Hepatic stellate cell (primary cell): ENCODE measurements around the gene TNFRSF1B.

Experiments used
- DNase-seq: peaks from one replicate; pipeline ENCODE4 v3.0.0; 2011; ENCODE audit warnings: low spot score

The TNFRSF1B gene

DNA sequence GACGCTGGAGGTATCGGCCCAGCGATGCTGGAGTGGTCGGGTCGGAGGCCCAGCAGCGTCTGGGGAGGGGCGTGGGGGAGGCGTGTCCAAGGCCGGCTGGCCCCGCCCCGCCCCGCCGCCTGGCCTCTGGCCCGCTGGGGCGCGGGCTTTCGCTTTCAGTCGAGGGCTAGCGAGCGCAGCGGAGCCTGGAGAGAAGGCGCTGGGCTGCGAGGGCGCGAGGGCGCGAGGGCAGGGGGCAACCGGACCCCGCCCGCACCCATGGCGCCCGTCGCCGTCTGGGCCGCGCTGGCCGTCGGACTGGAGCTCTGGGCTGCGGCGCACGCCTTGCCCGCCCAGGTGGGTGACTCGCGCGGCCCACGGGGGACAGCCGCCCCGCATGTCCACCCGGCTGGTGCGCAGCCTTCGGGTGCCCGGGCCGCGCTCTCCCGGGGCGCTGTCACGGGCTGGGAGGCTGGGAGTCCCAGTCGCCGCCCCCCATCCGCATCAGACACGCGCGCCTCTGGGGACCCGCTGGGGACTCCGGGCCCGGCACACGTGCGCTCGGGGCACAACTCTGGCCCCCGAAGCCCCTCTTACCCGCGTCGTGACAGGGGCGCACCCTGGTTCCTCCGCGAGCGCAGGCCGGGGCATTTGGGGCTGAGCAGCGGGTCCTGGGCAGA, at the start of gene TNFRSF1B:
TNFRSF1B (plus strand) TSS at position 158 of the 659 bp plus-strand sequence; CDS start at position 259, 101 bp downstream.
- DNase-seq = peak; percentile 80

GRCh38 chr1:12121212-12122003, 45.4 kb upstream of the TNFRSF1B start:
- peak; percentile 27 for DNase-seq

GRCh38 chr1:12123172-12123571, 43.6 kb upstream of the TNFRSF1B start:
- DNase-seq = no peak

DNA sequence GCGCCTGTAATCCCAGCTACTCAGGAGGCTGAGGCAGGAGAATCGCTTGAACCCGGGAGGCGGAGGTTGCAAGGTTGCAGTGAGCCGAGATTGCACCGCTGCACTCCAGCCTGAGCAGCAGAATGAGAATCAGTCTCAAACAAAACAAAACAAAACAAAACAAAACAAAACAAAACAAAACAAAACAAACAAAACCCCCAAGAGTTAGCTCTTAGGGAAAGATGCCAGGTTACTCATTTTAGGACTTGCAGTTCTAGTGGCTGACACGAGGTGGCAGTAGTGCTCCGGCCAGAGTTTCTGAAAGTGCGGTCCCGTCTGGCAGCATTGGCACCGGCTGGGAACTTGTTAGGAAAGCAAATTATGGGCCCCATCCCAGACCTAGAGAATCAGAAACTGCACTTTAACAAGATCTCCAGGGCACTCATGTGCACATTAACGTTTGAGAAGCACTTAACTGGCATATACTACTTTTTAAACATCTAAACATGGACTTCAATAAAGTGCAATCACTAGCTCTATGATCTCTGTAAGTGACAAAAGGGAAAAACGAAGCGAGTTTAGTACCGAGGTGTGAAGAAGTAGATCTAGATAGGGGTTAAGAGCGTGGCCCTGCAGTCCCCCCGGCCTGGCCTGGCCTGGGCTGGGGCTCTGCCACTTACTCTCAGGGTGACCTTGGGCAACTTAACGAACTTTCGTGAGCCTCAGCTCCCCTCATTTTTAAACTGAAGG, 41.9 kb upstream of the TNFRSF1B start:
- DNase-seq = peak; percentile 68

GRCh38 chr1:12125422-12126355, 41.1 kb upstream of the TNFRSF1B start:
- no peak for DNase-seq

GRCh38 chr1:12126781-12127180, 40.0 kb upstream of the TNFRSF1B start:
- DNase-seq = no peak

- DNase-seq = no peak
Observed at GRCh38 chr1:12127206-12127810, 39.5 kb upstream of the TNFRSF1B start.

GRCh38 chr1:12128120-12128519, 38.7 kb upstream of the TNFRSF1B start:
- no peak for DNase-seq

GRCh38 chr1:12129624-12130023, 37.2 kb upstream of the TNFRSF1B start:
- DNase-seq = no peak

- no peak for DNase-seq
Observed at GRCh38 chr1:12130466-12131130, 36.2 kb upstream of the TNFRSF1B start.

DNA sequence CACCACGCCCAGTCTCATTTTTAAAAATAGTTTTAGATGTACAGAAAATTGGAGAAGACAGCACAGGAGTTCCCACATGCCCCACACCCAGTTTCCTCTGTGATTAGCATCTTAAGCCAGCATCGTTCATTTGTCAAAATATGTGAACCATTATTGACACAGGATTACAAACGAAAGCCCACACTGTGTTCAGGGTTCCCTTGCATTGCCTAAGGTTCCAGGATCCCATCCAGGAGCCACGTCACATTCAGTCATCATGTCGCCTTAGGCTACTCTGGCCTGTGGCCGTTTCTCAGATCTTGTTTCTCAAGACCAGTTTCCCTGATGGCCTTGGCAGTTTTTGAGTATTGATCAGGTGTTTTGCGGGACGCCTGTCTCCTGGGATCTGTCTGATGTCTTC, 34.7 kb upstream of the TNFRSF1B start:
- DNase-seq = no peak

DNA sequence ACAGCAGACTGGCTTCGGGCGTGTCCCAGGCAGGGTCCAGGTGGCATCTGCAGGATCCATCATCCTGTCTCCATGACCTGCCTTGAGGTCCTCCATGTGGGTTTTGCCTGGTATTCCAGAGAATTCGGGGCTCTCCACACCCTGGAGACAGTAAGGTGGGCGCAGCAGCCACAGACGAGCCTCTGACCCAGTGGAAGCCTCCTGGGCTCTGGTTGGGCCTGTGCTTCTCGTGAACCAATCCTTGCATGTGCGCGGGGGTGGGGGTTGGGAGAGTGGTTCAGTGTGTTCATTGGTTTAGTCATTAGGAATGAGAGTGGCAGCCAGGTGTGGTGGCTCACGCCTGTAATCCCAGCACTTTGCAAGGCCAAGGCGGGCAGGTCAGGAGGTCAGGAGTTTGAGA, 32.1 kb upstream of the TNFRSF1B start:
- DNase-seq = no peak

GRCh38 chr1:12135612-12136011, 31.2 kb upstream of the TNFRSF1B start:
- DNase-seq = no peak

- DNase-seq = no peak
Observed at GRCh38 chr1:12136916-12137610, 29.7 kb upstream of the TNFRSF1B start.

GRCh38 chr1:12138196-12139168, 28.3 kb upstream of the TNFRSF1B start:
- DNase-seq = no peak

- no peak for DNase-seq
Observed at GRCh38 chr1:12140016-12140415, 26.8 kb upstream of the TNFRSF1B start.

DNA sequence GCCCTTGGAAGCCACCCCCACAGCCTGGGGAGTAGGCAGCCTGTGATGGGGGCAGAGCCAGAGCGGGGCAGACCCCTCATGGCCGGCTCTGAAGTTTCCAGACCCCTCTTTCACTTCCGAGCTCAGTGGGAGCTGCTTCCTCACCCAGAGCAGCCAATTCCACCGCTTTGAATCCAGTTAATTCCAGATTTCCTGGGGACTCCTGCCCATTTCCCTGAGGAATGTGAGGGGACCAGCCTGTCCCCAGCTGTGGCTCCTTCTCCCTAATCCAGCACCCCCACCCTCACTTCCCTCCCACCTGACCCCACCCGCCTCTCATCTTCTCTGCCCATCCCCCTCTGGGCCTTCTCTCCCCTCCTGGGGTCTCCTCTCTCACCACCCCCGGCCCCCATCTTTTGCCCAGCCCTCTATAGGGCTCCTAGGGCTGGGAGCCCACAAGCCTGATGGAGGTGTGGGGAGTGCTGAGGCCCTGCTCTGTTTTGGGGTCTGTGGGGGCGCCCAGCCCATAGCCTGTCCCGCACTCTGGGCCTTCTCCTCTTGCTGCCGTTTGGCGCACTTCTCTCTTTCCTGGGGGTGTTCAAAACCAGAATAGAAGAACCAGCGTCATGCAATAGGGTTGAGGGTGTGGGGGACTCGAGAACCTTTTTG, 26.2 kb upstream of the TNFRSF1B start:
- DNase-seq = no peak

- DNase-seq = no peak
Observed at GRCh38 chr1:12141163-12141850, 25.5 kb upstream of the TNFRSF1B start.
